Brain microvascular endothelial cell (primary cell): Measurements from ENCODE around the gene CC2D1B.

Experiments used
- DNase-seq: peaks from one replicate; pipeline ENCODE4 v3.0.0-alpha.2; 2020
- H3K27ac ChIP-seq: fragments of 250-450 bp; sonication (Bioruptor Pico); 2 replicates; pipeline ENCODE4 v1.5.1; 2020; ENCODE audit warnings: mild to moderate bottlenecking, moderate library complexity
- H3K27me3 ChIP-seq: fragments of 250-450 bp; sonication (Bioruptor Pico); replicated peaks from 2 replicates; pipeline ENCODE4 v1.5.1; 2020; ENCODE audit warnings: mild to moderate bottlenecking
- H3K36me3 ChIP-seq: fragments of 250-450 bp; sonication (Bioruptor Pico); replicated peaks from 2 replicates; pipeline ENCODE4 v1.5.1; 2020; ENCODE audit warnings: mild to moderate bottlenecking
- H3K4me3 ChIP-seq: 2 replicates; pipeline ENCODE4 v1.5.1; 2011; ENCODE audit warnings: low read depth, mild to moderate bottlenecking, control low read depth, low read length, moderate library complexity
- in situ Hi-C: cut with HindIII; loops from 2 replicates; pipeline ENCODE4 v1.10.0; 2017; ENCODE audit warnings: low sequenced_read_pairs, low pct_ligation_motif_present
- TF ChIP-seq, protein P1 (sequence below): IDR thresholded peaks from 2 replicates; pipeline ENCODE4 v1.5.1; 2011; ENCODE audit warnings: low read depth, mild to moderate bottlenecking, moderate library complexity, low read length, control low read depth, inconsistent platforms; ENCODE audit errors: missing control alignments

Gene CC2D1B

GRCh38 chr1:52364235-52364839, 1.7 kb downstream of the CC2D1B start:
- in situ Hi-C loops: no loop called here
- peaks cover 36% of the 10 kb centered on the region for H3K36me3 ChIP-seq
- peak overlapping the region; percentile 89 for H3K4me3 ChIP-seq
- DNase-seq: no peak
- no peaks in the 10 kb centered on the region for H3K27me3 ChIP-seq
- H3K27ac ChIP-seq: peak overlapping the region; percentile 75
- TF ChIP-seq, protein P1, sequence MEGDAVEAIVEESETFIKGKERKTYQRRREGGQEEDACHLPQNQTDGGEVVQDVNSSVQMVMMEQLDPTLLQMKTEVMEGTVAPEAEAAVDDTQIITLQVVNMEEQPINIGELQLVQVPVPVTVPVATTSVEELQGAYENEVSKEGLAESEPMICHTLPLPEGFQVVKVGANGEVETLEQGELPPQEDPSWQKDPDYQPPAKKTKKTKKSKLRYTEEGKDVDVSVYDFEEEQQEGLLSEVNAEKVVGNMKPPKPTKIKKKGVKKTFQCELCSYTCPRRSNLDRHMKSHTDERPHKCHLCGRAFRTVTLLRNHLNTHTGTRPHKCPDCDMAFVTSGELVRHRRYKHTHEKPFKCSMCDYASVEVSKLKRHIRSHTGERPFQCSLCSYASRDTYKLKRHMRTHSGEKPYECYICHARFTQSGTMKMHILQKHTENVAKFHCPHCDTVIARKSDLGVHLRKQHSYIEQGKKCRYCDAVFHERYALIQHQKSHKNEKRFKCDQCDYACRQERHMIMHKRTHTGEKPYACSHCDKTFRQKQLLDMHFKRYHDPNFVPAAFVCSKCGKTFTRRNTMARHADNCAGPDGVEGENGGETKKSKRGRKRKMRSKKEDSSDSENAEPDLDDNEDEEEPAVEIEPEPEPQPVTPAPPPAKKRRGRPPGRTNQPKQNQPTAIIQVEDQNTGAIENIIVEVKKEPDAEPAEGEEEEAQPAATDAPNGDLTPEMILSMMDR: peak; percentile 12

DNA sequence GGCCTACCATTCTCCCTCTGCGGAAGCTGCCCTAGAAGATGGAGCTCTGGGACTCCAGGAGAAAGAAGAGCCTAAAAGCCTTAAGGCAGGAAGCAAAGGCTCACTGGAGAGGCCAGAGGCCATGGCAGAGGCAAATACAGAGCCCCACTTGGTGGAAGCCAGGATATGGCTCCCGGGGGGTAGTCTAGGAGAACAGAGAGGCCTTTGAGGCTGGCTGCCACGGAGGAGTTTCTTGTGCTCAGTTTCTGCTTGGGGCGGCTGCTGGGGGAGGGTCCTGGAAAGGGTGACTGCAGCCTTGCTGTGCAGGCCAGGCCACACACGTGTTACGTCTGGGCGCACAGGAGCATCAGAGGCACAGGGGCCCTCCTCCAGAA, 5.4 kb downstream of the CC2D1B start:
- in situ Hi-C loops: no loop called here
- H3K36me3 ChIP-seq: peaks cover 73% of the 10 kb centered on the region
- no peak for DNase-seq
- H3K27ac ChIP-seq: no peak overlapping the region
- no peak overlapping the region for H3K4me3 ChIP-seq
- TF ChIP-seq, protein P1: no peak
- no peaks in the 10 kb centered on the region for H3K27me3 ChIP-seq

DNA sequence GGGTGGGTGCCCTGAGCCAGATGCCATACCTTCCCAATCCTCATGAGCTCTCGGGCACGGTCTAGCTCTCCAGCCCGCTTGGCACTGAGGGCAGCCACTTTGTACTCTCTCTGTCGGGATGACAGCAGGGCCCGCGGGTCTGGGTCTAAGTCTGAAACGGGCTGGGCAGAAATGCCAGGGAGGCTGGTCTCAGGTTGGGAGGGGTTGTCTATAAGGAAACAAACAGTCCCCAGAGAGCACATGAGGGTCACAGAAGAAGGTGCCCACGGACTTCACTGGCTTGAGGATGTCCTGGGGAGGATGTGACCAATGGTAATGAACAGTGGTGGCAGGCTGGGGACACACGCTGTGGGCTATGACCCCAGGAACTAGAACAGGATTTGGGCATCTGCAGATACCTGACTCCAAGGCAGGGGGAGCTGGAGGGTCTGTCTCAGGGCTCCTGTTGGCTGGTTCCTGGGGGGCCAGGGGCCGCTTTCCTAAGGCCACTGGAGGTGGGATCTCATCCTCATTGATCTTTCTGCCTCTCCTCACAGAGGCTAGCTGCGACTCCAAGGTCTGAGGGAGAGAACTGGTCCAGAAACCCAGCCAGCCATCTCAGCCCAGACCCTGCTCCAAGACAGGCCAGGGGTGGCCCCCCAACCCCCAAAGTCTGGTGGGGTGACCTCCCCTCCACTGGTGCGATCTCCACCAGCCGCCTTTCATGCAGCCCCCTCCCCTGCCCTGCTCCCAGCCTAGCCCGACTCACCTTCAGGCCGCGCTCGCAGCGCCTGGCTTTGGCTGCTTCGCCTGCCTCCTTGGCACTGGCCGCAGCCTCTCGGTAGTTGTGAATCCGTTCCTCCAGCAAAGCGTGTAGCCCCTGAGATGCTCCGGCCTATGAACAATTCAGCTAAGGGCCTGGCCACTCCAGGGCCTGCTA, 6.1 kb downstream of the CC2D1B start:
- H3K36me3 ChIP-seq: peaks cover 80% of the 10 kb centered on the region
- in situ Hi-C loops: no loop called here
- no peak overlapping the region for H3K27ac ChIP-seq
- TF ChIP-seq, protein P1: peak; percentile 17
- no peaks in the 10 kb centered on the region for H3K27me3 ChIP-seq
- H3K4me3 ChIP-seq: no peak overlapping the region
- DNase-seq: no peak

- H3K27ac ChIP-seq: no peak overlapping the region
- H3K36me3 ChIP-seq: peaks cover 86% of the 10 kb centered on the region
- in situ Hi-C loops: no loop called here
- no peak for DNase-seq
- TF ChIP-seq, protein P1: no peak
- H3K27me3 ChIP-seq: no peaks in the 10 kb centered on the region
- no peak overlapping the region for H3K4me3 ChIP-seq
Measured at GRCh38 chr1:52358851-52359497, 7.0 kb downstream of the CC2D1B start.

DNA sequence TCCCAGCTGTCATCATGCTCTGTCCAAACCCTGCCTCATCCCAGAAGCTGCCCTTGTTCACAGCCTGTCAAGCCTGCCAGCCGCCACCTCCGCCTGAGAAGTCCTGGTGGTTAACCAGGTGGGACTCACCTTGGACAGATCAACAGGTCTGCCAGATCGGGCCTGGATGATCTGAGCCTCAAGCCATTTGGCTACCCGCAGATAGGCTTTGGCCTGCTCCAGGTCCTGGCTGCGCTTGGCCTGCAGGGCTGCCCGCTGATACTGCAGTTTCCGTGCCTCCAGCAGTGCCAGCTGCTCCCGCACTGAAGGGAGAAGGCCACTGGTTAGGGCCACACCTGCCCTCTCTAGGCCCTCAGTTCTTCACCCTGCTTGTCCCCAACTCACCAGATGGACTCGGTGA, 8.6 kb downstream of the CC2D1B start:
- TF ChIP-seq, protein P1: no peak
- no peak overlapping the region for H3K27ac ChIP-seq
- DNase-seq: no peak
- in situ Hi-C loops: no loop called here
- no peak overlapping the region for H3K4me3 ChIP-seq
- no peaks in the 10 kb centered on the region for H3K27me3 ChIP-seq
- peaks cover 98% of the 10 kb centered on the region for H3K36me3 ChIP-seq
